MCF 10A (cell line): ENCODE data around the gene NRG3. TPM values are rescaled to one million over a fixed set of nuclear protein-coding genes. Genes with fewer than 3 reads are reported as not detected.

ENCODE experiments used
- BruUV-seq: library from RNA; stranded (reverse); fragments of 400-500 nt; replicated peaks from 2 replicates; lab custom pipeline; 2021; lab: Mats Ljungman, UMichigan
- CTCF ChIA-PET: fragments of 300-600 bp; sonication (Branson Sonifier 250); formaldehyde crosslinking; extraction: SDS; loops from one replicate; lab custom pipeline; 2021; ENCODE audit warnings: antibody characterized with exemption, inconsistent platforms; lab: Yijun Ruan, JAX
- POLR2A ChIA-PET: fragments of 300-600, 350-650 bp; sonication (Branson Sonifier 250); formaldehyde crosslinking; extraction: SDS; loops from one replicate; lab custom pipeline; 2020; ENCODE audit warnings: antibody characterized with exemption, inconsistent platforms; lab: Yijun Ruan, JAX
- DNase-seq: peaks from one replicate; pipeline ENCODE4 v3.0.0-alpha.2; 2018; ENCODE audit not compliant: unreplicated experiment
- H3K27ac Mint-ChIP-seq: one replicate; pipeline ENCODE4 v1.8.0; 2022; ENCODE audit warnings: mild to moderate bottlenecking, low read depth, mixed read lengths; ENCODE audit not compliant: unreplicated experiment
- H3K27me3 Mint-ChIP-seq: one replicate; pipeline ENCODE4 v1.8.0; 2022; ENCODE audit warnings: mixed read lengths; ENCODE audit not compliant: insufficient read depth, unreplicated experiment
- H3K36me3 Mint-ChIP-seq: one replicate; pipeline ENCODE4 v1.8.0; 2022; ENCODE audit warnings: mild to moderate bottlenecking, moderate library complexity, mixed read lengths; ENCODE audit not compliant: insufficient read depth, unreplicated experiment
- H3K4me1 Mint-ChIP-seq: one replicate; pipeline ENCODE4 v1.8.0; 2022; ENCODE audit warnings: mixed read lengths; ENCODE audit not compliant: insufficient read depth, unreplicated experiment
- H3K4me3 Mint-ChIP-seq: one replicate; pipeline ENCODE4 v1.8.0; 2022; ENCODE audit warnings: mild to moderate bottlenecking, moderate library complexity, mixed read lengths; ENCODE audit not compliant: unreplicated experiment
- H3K9me3 Mint-ChIP-seq: one replicate; pipeline ENCODE4 v1.8.0; 2022; ENCODE audit warnings: mixed read lengths; ENCODE audit not compliant: unreplicated experiment
- CTCF ChIP-seq: fragments of 200-600 bp; IDR thresholded peaks from one replicate; pipeline ENCODE4 v1.8.0; 2022; ENCODE audit warnings: antibody characterized with exemption, mild to moderate bottlenecking; ENCODE audit not compliant: unreplicated experiment
- intact Hi-C: fragments of 100-400 bp; cut with micrococcal nuclease; formaldehyde crosslinking; loops from 2 replicates; pipeline ENCODE4 v1.14.1; 2022
- total RNA-seq: library from RNA; stranded (reverse); gene quantifications from 2 replicates; pipeline ENCODE4 v1.2.3, GENCODE V29; 2022

The NRG3 gene
- total RNA-seq, 1 experiment from 2014 or later = not detected

GRCh38 chr10:83007510-83007909 is 1132.5 kb downstream of the NRG3 start:
- Mint-ChIP-seq H3K36me3 (no peaks in the 10 kb centered on the region), H3K4me3 (no peak overlapping the region), H3K9me3 (peaks cover under 1% of the 10 kb centered on the region), H3K27ac (no peak overlapping the region), H3K27me3 (no peaks in the 10 kb centered on the region), H3K4me1 (peaks cover under 1% of the 10 kb centered on the region)
- CTCF ChIA-PET = interaction anchor here (0.6 to 1.4 kb wide), 3 partner anchors 10 to 1039 kb away, joined by 3 read pairs; no protein-coding TSS in a partner anchor
- DNase-seq = no peak
- POLR2A ChIA-PET = no interaction called here
- intact Hi-C loops = no loop called here
- no peak for TF ChIP-seq CTCF
- BruUV-seq = no TSS peak

- Mint-ChIP-seq H3K27me3 (no peaks in the 10 kb centered on the region), H3K36me3 (no peaks in the 10 kb centered on the region), H3K4me3 (no peak overlapping the region), H3K27ac (no peak overlapping the region), H3K9me3 (no peaks in the 10 kb centered on the region), H3K4me1 (peaks cover 11% of the 10 kb centered on the region)
- DNase-seq = peak; percentile 57
- no peak for TF ChIP-seq CTCF
- no TSS peak for BruUV-seq
- intact Hi-C loops = no loop called here
- POLR2A ChIA-PET = no interaction called here
- CTCF ChIA-PET = no interaction called here
These were observed 1137.9 kb downstream of the NRG3 start for GRCh38 chr10:83012866-83013265.

DNA sequence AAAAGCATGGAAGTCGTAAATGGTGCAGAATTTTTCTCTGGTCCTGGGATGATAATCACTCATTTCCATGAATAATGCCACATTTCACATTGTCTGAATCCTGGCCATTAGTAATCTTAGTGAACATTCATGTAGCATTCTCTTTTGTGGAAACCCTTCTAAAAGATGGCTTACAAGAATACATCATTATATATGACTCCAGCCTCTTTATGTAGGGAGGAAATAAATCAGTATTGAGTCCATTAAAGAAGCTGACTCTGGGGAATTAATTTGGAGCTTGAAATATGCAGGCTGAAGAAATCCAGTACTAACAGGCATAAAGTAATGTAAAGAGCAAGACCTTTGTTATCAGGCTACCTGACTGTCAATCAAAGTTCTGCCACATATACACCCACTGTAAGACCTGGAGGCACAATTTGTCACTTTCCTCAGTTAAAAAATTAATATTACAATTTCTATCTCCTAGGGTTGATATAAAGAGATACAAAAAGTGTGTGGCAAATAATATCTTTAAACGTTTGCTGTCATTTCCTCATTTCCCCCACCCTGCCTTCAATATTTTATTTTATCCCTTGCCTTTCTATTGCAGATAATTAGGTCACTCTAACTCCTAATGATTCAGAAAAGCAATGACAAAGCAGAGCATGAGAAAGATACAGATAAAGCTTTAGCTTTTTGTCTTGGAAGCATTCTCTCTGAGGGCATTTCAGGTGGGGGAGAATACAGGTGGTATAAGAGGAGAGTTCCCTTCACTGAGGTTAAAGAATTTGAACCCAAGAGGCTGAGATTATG is 1142.3 kb downstream of the NRG3 start:
- peaks cover 6% of the 10 kb centered on the region for H3K36me3 Mint-ChIP-seq
- H3K4me1 Mint-ChIP-seq = peaks cover 11% of the 10 kb centered on the region
- no peak for DNase-seq
- H3K9me3 Mint-ChIP-seq = peaks cover 20% of the 10 kb centered on the region
- no peaks in the 10 kb centered on the region for H3K27me3 Mint-ChIP-seq
- ChIA-PET CTCF (no interaction called here), POLR2A (no interaction called here)
- no peak overlapping the region for H3K27ac Mint-ChIP-seq
- H3K4me3 Mint-ChIP-seq = no peak overlapping the region
- BruUV-seq = no TSS peak
- intact Hi-C loops = no loop called here
- TF ChIP-seq CTCF = no peak

DNA sequence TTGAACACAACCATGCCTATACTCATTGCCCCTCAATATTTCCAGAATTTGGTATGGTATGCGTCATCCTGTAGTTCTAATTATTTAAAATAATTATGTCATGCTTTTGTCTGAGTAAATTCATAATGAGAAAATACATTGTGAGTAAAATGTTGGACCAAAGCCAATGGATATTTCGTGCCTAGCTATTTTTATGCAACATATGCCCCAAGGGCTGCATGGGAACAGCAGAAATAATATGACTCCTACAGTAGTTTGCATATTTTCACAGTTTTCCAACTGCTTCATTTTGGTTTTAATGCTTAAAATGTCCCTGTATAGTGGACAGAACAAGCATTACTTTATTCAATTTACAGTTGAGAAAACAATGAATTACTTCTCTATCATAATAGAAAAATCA is 1148.7 kb downstream of the NRG3 start:
- CTCF ChIA-PET = no interaction called here
- no peak overlapping the region for H3K27ac Mint-ChIP-seq

More for the DNA sequence above, 1148.7 kb downstream of the NRG3 start:
- POLR2A ChIA-PET = interaction anchor here (0.7 to 1.0 kb wide), 2 partner anchors 52 to 662 kb away, joined by 3 read pairs; no protein-coding TSS in a partner anchor
- no peak for TF ChIP-seq CTCF
- H3K4me1 Mint-ChIP-seq = no peaks in the 10 kb centered on the region
- no peak overlapping the region for H3K4me3 Mint-ChIP-seq
- intact Hi-C loops = no loop called here
- no peaks in the 10 kb centered on the region for H3K27me3 Mint-ChIP-seq
- peaks cover 8% of the 10 kb centered on the region for H3K36me3 Mint-ChIP-seq
- BruUV-seq = no TSS peak
- H3K9me3 Mint-ChIP-seq = peaks cover 15% of the 10 kb centered on the region
- peak; percentile 85 for DNase-seq
